Caki2 (cell line): ENCODE measurements around the gene OTUD6A. TPM values are rescaled to one million over a fixed set of nuclear protein-coding genes. Genes with fewer than 3 reads are reported as not detected.
"Not testable (repeated sequence)": the region's sequence is repeated elsewhere in the genome, so short reads cannot be mapped to it uniquely, and the experiment has no call there.

Source experiments
- DNase-seq: peaks from one replicate; pipeline ENCODE4 v3.0.0-alpha.2; 2015; ENCODE audit warnings: low read depth
- in situ Hi-C: cut with HindIII; loops from 2 replicates; pipeline ENCODE4 v1.10.0; 2016; ENCODE audit warnings: low sequenced_read_pairs, low pct_unique_long_range_greater_than_20kb, mixed read lengths
- total RNA-seq: library from RNA; depleted of rRNA; stranded (reverse); fragments of >200 nt; shearing (Covaris generic); gene quantifications from 2 replicates; pipeline ENCODE4 v1.2.3, GENCODE V29; 2014; ENCODE audit warnings: low replicate concordance; rRNA removed

The OTUD6A gene
- total RNA-seq, 1 experiment from 2014 or later: not detected

DNA sequence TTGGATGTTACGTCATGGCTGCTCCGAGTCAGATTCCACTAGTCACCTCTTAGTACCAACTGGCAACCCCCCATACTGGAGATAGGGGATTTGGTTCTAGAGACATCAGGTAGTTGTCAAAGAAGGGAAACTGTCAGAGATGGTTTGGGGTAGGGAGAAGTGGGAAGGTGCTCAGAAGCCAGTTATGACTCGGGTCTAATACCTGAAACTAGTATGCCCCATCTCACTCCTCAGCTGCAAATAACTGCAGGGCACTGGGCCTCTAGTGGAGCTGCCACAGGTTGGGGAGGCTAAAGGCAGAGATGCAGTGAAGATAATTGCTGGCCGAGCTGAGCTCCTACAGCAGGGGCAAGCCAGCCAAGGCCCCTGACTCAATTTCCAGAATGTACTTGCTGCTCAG, 30.0 kb downstream of the OTUD6A start:
- DNase-seq: no peak
- in situ Hi-C loops: no loop called here

DNA sequence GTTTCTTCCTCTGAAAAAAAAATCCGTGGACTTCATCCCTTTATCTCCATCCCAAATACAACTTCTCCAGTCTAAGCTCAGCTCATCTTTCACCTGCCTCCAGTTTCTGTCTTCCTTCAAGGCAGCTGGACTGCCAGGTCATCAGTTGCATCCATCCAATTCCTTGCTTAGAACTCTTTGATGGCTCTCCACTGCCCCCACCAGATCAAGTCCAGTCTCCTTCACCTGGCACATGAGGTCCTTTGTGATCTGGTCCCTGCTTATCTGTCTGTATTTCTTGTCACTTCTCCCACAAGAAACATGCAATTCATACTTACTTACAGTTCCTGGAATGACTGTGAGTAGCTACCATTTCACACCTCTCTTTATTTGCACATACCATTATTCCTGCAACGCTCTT, 33.8 kb downstream of the OTUD6A start:
- in situ Hi-C loops: no loop called here

DNA sequence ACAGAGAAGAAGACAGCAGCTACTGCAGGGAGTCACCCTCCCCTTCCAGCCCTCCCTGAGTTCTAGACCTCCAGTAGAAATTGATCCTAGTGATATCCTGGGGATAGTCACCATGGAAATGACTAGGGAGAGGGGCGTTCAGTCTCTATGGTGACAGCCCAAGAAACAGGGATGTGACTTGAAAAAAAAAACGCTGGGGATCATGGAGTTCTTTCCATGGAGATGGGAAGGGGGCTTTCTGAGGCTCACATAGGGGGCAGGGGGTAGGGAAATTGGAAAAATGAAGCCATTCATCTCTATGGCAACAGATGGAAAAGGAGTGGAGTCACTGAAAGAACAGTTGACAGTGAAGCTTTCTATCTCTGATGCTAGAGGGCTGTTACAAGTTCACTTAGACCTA, 43.0 kb downstream of the OTUD6A start:
- no peak for DNase-seq
- in situ Hi-C loops: no loop called here

More for the DNA sequence above, 33.8 kb downstream of the OTUD6A start:
- DNase-seq: no peak

DNA sequence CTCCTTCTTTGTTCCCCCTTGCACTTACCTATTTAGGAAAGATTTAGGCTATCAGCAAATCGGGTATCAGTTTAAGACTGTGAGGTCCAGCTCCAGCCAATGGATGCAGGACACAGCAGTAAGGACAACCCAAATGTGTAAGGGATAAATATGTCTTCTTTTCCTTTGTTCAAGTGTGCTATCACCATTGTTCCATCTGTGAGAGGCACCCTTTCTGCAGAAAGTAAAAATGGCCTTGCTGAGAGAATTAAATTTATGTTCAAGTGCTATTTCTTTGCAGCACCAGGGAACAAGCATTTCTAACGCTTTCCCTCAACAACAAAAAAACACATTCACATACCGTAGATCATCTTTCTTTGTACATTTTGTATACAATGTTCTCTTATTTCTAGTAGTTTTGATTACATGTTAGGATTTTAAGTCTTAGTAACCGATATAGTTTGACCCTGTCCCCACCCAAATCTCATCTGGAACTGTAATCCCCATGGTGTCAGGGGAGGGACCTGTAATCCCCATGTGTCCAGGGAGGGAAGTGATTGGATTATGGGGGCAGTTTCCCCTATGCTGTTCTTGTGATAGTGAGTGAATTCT, 49.3 kb downstream of the OTUD6A start:
- in situ Hi-C loops: not testable (repeated sequence)

More for the DNA sequence above, 49.3 kb downstream of the OTUD6A start:
- DNase-seq: not testable (repeated sequence)

Other genes with a start within 250 kb of the OTUD6A start
- gene AWAT2, start 12.5 kb upstream of the OTUD6A start, total RNA-seq: not detected in 2 replicates
- gene IGBP1, start 71.0 kb downstream of the OTUD6A start, total RNA-seq: 64.9 and 95.2 TPM in 2 replicates
- not detected in 2 replicates for gene DGAT2L6, start 115.0 kb downstream of the OTUD6A start, total RNA-seq
- gene AWAT1, start 172.2 kb downstream of the OTUD6A start, total RNA-seq: not detected in 2 replicates
- gene P2RY4, start 197.7 kb downstream of the OTUD6A start, total RNA-seq: not detected in 2 replicates
- gene ARR3, start 205.9 kb downstream of the OTUD6A start, total RNA-seq: not detected in 2 replicates
- not detected in 2 replicates for gene RAB41, start 219.7 kb downstream of the OTUD6A start, total RNA-seq
- 31.7 and 51.1 TPM in 2 replicates for gene PDZD11, start 227.5 kb downstream of the OTUD6A start, total RNA-seq
- 18.1 and 19.9 TPM in 2 replicates for gene KIF4A, start 227.6 kb downstream of the OTUD6A start, total RNA-seq